AG10803 (cell line): ENCODE results near the gene EFR3B.
"Not testable (repeated sequence)": the region's sequence is repeated elsewhere in the genome, so short reads cannot be mapped to it uniquely, and the experiment has no call there.

Experiments
- DNase-seq: peaks from one replicate; pipeline ENCODE4 v3.0.0; 2010; ENCODE audit warnings: low read depth
- H3K4me3 ChIP-seq: 2 replicates; pipeline ENCODE4 v1.5.1; 2011; ENCODE audit warnings: mild to moderate bottlenecking, low read length, control low read depth
- CTCF ChIP-seq: conservative IDR thresholded peaks from 2 replicates; pipeline ENCODE4 v1.5.1; 2011; ENCODE audit warnings: mild to moderate bottlenecking, low read length, control low read depth, inconsistent platforms

EFR3B gene

DNA sequence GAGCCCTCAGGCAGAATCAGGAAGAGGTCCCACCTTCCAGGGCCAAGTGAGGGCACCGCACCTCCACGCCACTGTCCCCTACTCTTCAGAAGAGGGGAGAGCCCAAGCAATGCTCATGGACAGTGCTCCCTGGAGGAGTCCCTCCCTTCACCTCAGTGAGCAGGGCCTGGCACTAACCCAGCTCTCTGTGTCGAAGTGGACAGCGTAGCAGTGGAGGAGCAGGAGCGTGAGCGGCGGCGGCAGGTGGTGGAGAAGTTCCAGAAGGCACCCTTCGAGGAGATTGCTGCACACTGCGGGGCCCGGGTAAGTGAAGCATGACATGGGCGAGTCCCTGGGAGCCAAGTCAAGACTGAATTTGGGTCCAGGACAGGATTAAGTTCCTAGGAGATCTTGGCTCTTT lies 109.8 kb downstream of the EFR3B start:
- TF ChIP-seq CTCF = no peak
- no peak for DNase-seq
- no peak overlapping the region for H3K4me3 ChIP-seq

DNA sequence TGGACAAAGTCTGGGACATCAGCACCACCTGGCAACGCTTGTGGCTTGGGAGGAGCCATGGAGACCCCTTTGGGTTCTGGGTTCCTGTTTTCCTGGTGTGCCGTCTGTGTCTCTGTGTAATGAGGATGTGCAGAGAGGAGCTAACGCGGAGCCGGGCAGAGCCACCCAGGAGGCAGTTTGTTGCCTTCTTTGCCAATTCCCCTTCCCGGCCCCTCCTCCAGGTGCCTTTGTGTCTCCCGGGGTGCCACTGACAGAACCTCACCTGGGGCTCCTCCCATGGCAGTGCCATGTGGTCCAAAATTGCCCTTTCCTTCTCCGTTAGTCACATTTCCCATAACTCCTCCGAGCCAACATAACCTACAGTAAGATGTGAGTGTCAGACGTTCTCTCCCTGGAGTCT lies 113.5 kb downstream of the EFR3B start:
- no peak overlapping the region for H3K4me3 ChIP-seq
- no peak for TF ChIP-seq CTCF
- no peak for DNase-seq

- H3K4me3 ChIP-seq = no peak overlapping the region
- no peak for TF ChIP-seq CTCF
- DNase-seq = no peak
Observed at GRCh38 chr2:25158096-25158852, 116.4 kb downstream of the EFR3B start.

DNA sequence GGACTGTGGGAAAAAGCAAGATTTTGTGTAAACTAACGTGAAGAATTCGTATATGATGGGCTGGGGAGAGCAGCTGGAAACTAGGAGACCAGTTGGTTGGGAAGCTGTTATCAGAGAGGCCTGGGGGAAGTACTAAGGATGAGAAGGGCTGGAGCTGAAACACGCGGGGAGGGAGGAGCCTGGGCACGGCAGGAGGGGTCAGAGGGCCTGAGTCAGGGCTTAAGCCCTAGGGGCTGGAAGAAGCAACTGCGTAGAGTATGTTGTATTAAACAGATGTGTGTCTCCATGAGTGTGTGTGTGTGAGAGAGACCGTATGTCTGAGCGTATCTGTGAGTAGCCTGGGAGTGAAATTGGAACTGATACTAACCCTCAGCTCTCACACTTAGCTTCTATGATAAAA lies 118.1 kb downstream of the EFR3B start:
- H3K4me3 ChIP-seq = no peak overlapping the region
- DNase-seq = no peak
- no peak for TF ChIP-seq CTCF

DNA sequence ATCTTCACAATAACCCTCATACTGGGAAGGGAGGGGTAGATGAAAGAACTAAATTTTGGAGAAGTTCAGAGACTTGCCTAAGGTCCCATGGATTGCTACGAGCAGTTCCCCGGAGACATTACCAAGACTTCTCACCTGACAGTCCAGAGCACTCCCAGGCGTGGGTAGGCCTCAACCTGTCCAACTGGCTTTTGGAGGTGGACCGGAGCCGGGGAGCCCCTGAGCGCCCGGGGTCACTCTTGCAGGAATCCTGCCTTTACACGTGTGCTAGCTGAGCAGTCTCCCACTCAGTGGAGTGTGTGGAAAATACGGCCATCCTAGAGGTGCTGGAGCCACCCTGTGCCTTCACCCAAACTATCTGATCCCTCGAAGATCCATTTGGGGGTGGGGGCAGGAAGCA lies 118.5 kb downstream of the EFR3B start:
- DNase-seq = no peak
- no peak overlapping the region for H3K4me3 ChIP-seq
- TF ChIP-seq CTCF = no peak

- DNase-seq = peak; percentile 17
- TF ChIP-seq CTCF = no peak
- H3K4me3 ChIP-seq = no peak overlapping the region
Observed at GRCh38 chr2:25161055-25161781, 119.3 kb downstream of the EFR3B start.

GRCh38 chr2:25162061-25162460 lies 120.2 kb downstream of the EFR3B start:
- H3K4me3 ChIP-seq, DNase-seq: not testable (repeated sequence)
